DND-41 (cell line): ENCODE results near the gene BAHCC1.

Experiments
- ATAC-seq: fragments of 200-7000 bp; cut with Tn5 transposase; 3 replicates; pipeline ENCODE4 v1.9.1; 2021; ENCODE audit warnings: low read depth; ENCODE audit not compliant: insufficient read depth
- DNase-seq: peaks from one replicate; pipeline ENCODE4 v3.0.0-alpha.2; 2020
- H2AFZ ChIP-seq: 2 replicates; pipeline ENCODE4 v1.6.0; 2012; ENCODE audit warnings: low read depth, low read length
- H3K27ac ChIP-seq: 2 replicates; pipeline ENCODE4 v1.5.1; 2012; ENCODE audit warnings: low read length, inconsistent platforms
- H3K27me3 ChIP-seq: fragments of 200-600 bp; sonication (generic); 2 replicates; pipeline ENCODE4 v1.6.0; 2012; ENCODE audit warnings: low read length, mild to moderate bottlenecking, inconsistent platforms; ENCODE audit not compliant: insufficient read depth, poor library complexity
- H3K36me3 ChIP-seq: 2 replicates; pipeline ENCODE4 v1.5.1; 2012; ENCODE audit warnings: low read length, inconsistent platforms; ENCODE audit not compliant: insufficient read depth
- H3K4me1 ChIP-seq: 2 replicates; pipeline ENCODE4 v1.5.1; 2012; ENCODE audit warnings: mild to moderate bottlenecking, low read length; ENCODE audit not compliant: insufficient read depth
- H3K4me2 ChIP-seq: 2 replicates; pipeline ENCODE4 v1.6.0; 2012; ENCODE audit warnings: mild to moderate bottlenecking, moderate library complexity, low read length, inconsistent platforms; ENCODE audit not compliant: insufficient read depth
- H3K4me3 ChIP-seq, 2 experiments: fragments of 200-600 bp in 1 of 2; shearing (Covaris generic) in 1 of 2; 2 replicates each; pipeline ENCODE4 v1.5.1; 2012 to 2016; ENCODE audit warnings: inconsistent platforms in 2 of 2, low read length in 2 of 2, mild to moderate bottlenecking in 2 of 2, low read depth in 1 of 2, moderate library complexity in 1 of 2
- H3K79me2 ChIP-seq: 2 replicates; pipeline ENCODE4 v1.6.0; 2012; ENCODE audit warnings: low read length, inconsistent platforms; ENCODE audit not compliant: insufficient read depth
- H3K9ac ChIP-seq: 2 replicates; pipeline ENCODE4 v1.6.0; 2012; ENCODE audit warnings: low read depth, mild to moderate bottlenecking, inconsistent platforms, low read length, moderate library complexity
- H3K9me3 ChIP-seq: 2 replicates; pipeline ENCODE4 v1.5.1; 2012; ENCODE audit warnings: low read length, moderate library complexity, mild to moderate bottlenecking, inconsistent platforms; ENCODE audit not compliant: insufficient read depth, severe bottlenecking
- H4K20me1 ChIP-seq: 2 replicates; pipeline ENCODE4 v1.6.0; 2012; ENCODE audit warnings: low read length; ENCODE audit not compliant: insufficient read depth
- CTCF ChIP-seq: IDR thresholded peaks from 2 replicates; pipeline ENCODE4 v1.5.1; 2012; ENCODE audit warnings: borderline replicate concordance, low read length, moderate library complexity, mild to moderate bottlenecking; ENCODE audit not compliant: poor library complexity, severe bottlenecking; ENCODE audit errors: extremely low read depth
- EZH2 ChIP-seq: IDR thresholded peaks from 3 replicates; pipeline ENCODE4 v1.6.1; 2012; ENCODE audit warnings: borderline replicate concordance, low read depth, mild to moderate bottlenecking, moderate library complexity, low read length, inconsistent platforms; ENCODE audit not compliant: severe bottlenecking

The BAHCC1 gene

DNA sequence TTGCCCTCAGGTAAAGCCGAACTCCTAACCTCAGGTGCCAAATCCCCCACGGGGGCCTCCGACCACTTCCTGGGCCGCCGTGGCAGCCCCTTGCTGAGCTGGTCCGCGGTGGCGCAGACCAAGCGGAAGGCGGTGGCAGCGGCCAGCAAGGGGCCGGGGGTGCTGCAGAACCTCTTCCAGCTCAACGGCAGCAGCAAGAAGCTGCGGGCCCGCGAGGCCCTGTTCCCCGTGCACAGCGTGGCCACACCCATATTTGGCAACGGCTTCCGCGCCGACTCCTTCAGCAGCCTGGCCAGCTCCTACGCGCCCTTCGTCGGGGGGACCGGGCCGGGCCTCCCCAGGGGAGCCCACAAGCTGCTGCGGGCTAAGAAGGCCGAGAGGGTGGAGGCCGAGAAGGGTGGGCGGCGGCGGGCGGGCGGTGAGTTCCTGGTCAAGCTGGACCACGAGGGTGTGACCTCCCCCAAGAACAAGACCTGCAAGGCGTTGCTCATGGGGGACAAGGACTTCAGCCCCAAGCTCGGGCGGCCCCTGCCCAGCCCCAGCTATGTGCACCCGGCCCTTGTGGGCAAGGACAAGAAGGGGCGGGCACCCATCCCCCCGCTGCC, 65.7 kb downstream of the BAHCC1 start:
- H3K9ac ChIP-seq = no peak overlapping the region
- ATAC-seq (0 out of 3 replicates have a peak, but pooled peaks have one; percentile 14), DNase-seq (peak; percentile 21)
- no peaks in the 10 kb centered on the region for H3K79me2 ChIP-seq
- no peaks in the 10 kb centered on the region for H3K27me3 ChIP-seq
- no peak overlapping the region for H3K4me2 ChIP-seq
- TF ChIP-seq EZH2 = no peak
- TF ChIP-seq CTCF = no peak
- no peak overlapping the region for H3K27ac ChIP-seq
- no peaks in the 10 kb centered on the region for H4K20me1 ChIP-seq
- no peak overlapping the region for H3K4me3 ChIP-seq
- H3K36me3 ChIP-seq = no peaks in the 10 kb centered on the region
- H2AFZ ChIP-seq = no peak overlapping the region
- H3K9me3 ChIP-seq = no peaks in the 10 kb centered on the region
- H3K4me1 ChIP-seq = no peaks in the 10 kb centered on the region

GRCh38 chr17:81461607-81462500, 66.6 kb downstream of the BAHCC1 start:
- no peak overlapping the region for H3K4me2 ChIP-seq
- no peaks in the 10 kb centered on the region for H3K79me2 ChIP-seq
- H3K36me3 ChIP-seq = no peaks in the 10 kb centered on the region
- no peak for TF ChIP-seq EZH2
- no peak for TF ChIP-seq CTCF
- no peak overlapping the region for H2AFZ ChIP-seq
- no peak overlapping the region for H3K4me3 ChIP-seq
- no peaks in the 10 kb centered on the region for H3K4me1 ChIP-seq
- no peaks in the 10 kb centered on the region for H3K9me3 ChIP-seq
- DNase-seq (no peak), ATAC-seq (no peak)
- no peaks in the 10 kb centered on the region for H4K20me1 ChIP-seq
- H3K27me3 ChIP-seq = no peaks in the 10 kb centered on the region
- no peak overlapping the region for H3K27ac ChIP-seq
- no peak overlapping the region for H3K9ac ChIP-seq

DNA sequence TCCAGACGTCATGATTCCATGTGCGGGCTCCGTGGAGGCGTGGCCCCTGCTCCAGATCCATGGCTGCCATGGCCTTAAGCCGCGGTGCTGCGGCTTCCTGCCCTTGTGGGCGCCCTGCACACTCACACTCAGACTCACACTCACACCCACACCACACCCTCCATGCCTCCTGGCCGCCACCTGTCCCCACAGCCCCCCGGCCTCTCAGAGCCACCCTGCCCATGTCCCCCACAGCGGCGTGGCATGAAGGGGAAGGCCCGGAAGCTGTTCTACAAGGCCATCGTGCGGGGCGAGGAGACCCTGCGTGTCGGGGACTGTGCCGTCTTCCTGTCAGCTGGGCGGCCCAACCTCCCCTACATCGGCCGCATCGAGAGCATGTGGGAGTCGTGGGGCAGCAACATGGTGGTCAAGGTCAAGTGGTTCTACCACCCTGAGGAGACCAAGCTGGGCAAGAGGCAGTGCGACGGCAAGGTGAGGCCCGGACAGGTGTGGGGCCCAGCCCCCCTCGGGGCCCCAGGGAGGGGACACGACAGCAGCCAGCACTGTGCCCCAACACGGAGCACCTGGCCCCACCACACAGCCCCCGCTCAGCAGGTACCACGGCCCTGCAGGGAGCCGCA, 67.4 kb downstream of the BAHCC1 start:
- no peak overlapping the region for H3K4me2 ChIP-seq
- no peak overlapping the region for H3K9ac ChIP-seq

More for the DNA sequence above, 67.4 kb downstream of the BAHCC1 start:
- Histone ChIP-seq H3K4me1 (no peaks in the 10 kb centered on the region), H3K9me3 (no peaks in the 10 kb centered on the region), H3K27me3 (no peaks in the 10 kb centered on the region), H3K4me3 (no peak overlapping the region), H3K79me2 (no peaks in the 10 kb centered on the region), H2AFZ (no peak overlapping the region), H3K36me3 (no peaks in the 10 kb centered on the region), H4K20me1 (no peaks in the 10 kb centered on the region), H3K27ac (no peak overlapping the region)
- TF ChIP-seq EZH2 = no peak
- TF ChIP-seq CTCF = no peak
- ATAC-seq = no peak
- DNase-seq = no peak
